HG03469 (cell line): ENCODE results near the gene RNF186.
"Not testable (repeated sequence)": the region's sequence is repeated elsewhere in the genome, so short reads cannot be mapped to it uniquely, and the experiment has no call there.

Source experiments
- ATAC-seq: cut with Tn5 transposase; IDR thresholded peaks from one replicate; pipeline ENCODE4 v1.9.1; 2021; ENCODE audit warnings: mild to moderate bottlenecking, moderate library complexity, moderate number of reproducible peaks; ENCODE audit not compliant: unreplicated experiment

The RNF186 gene

GRCh38 chr1:19825298-19825697 lies 10.2 kb upstream of the RNF186 start:
- no peak for ATAC-seq

GRCh38 chr1:19824541-19824940 lies 9.5 kb upstream of the RNF186 start:
- no peak for ATAC-seq

- ATAC-seq: no peak
Measured at GRCh38 chr1:19824036-19824435, 9.0 kb upstream of the RNF186 start.

- no peak for ATAC-seq
Measured at GRCh38 chr1:19819701-19820100, 4.6 kb upstream of the RNF186 start.

GRCh38 chr1:19818324-19818723 lies 3.2 kb upstream of the RNF186 start:
- no peak for ATAC-seq

GRCh38 chr1:19817160-19817559 lies 2.1 kb upstream of the RNF186 start:
- no peak for ATAC-seq

GRCh38 chr1:19816737-19817086 lies 1.6 kb upstream of the RNF186 start:
- ATAC-seq: not testable (repeated sequence)

GRCh38 chr1:19815801-19816736 lies 986 bp upstream of the RNF186 start:
- ATAC-seq: no peak

- ATAC-seq: no peak
Measured at GRCh38 chr1:19814244-19814661, 830 bp downstream of the RNF186 start.

GRCh38 chr1:19813643-19813960 lies 1.5 kb downstream of the RNF186 start:
- no peak for ATAC-seq

- ATAC-seq: no peak
Measured at GRCh38 chr1:19812875-19813642, 2.0 kb downstream of the RNF186 start.

GRCh38 chr1:19811206-19811851 lies 3.8 kb downstream of the RNF186 start:
- ATAC-seq: no peak

GRCh38 chr1:19809044-19809750 lies 5.9 kb downstream of the RNF186 start:
- no peak for ATAC-seq

GRCh38 chr1:19808351-19808750 lies 6.7 kb downstream of the RNF186 start:
- no peak for ATAC-seq

GRCh38 chr1:19804831-19805251 lies 10.2 kb downstream of the RNF186 start:
- ATAC-seq: no peak

GRCh38 chr1:19802269-19802668 lies 12.8 kb downstream of the RNF186 start:
- no peak for ATAC-seq

- ATAC-seq: no peak
Measured at GRCh38 chr1:19800076-19800804, 14.8 kb downstream of the RNF186 start.

- ATAC-seq: no peak
Measured at GRCh38 chr1:19799230-19800075, 15.6 kb downstream of the RNF186 start, which contains the start of gene TMCO4. TMCO4 (minus strand) TSS chr1:19799916; CDS start chr1:19780758, 19,158 bp downstream.
